ENCODE results near the gene PMM2. TPM values are rescaled to one million over a fixed set of nuclear protein-coding genes. Genes with fewer than 3 reads are reported as not detected.

Gene PMM2
- polyA plus RNA-seq, 1 donor (not counting 4 experiments of a cell fraction or from before 2014, with no cell fraction given), result 38.6 TPM

- Histone ChIP-seq H3K4me2 (ENCODE audit: control insufficient read depth, extremely low read depth, insufficient read depth, low read depth, low read length) (no peak overlapping the region), H2AFZ (ENCODE audit: control insufficient read depth, low read length) (no peak overlapping the region), H3K4me1 (ENCODE audit: control insufficient read depth, extremely low read depth, insufficient read depth, low read length) (no peaks in the 10 kb centered on the region), H3K9me3 (ENCODE audit: control insufficient read depth, low read depth, low read length) (no peaks in the 10 kb centered on the region), H3K27me3 (ENCODE audit: control insufficient read depth, extremely low read depth, insufficient read depth, low read length) (no peaks in the 10 kb centered on the region), H3K27ac (ENCODE audit: control insufficient read depth, insufficient read depth, low read length) (no peak overlapping the region), H3K79me2 (ENCODE audit: control insufficient read depth, insufficient read depth, low read length) (no peaks in the 10 kb centered on the region), H4K20me1 (ENCODE audit: control insufficient read depth, extremely low read depth, insufficient read depth, low read length) (no peaks in the 10 kb centered on the region), H3K4me3 (ENCODE audit: control insufficient read depth in 2 of 3, extremely low read depth in 1 of 3, insufficient read depth in 2 of 3, low read depth in 1 of 3, low read length in 3 of 3) (no peak overlapping the region), H3K9me1 (ENCODE audit: control insufficient read depth, extremely low read depth, insufficient read depth, low read length) (no peaks in the 10 kb centered on the region), H3K9ac (ENCODE audit: control insufficient read depth, extremely low read depth, insufficient read depth, low read length) (no peak overlapping the region), H3K36me3 (ENCODE audit: control insufficient read depth in 2 of 2, extremely low read depth in 1 of 2, insufficient read depth in 2 of 2, low read length in 2 of 2) (peaks cover 0 to 5% of the 10 kb centered on the region in 2 experiments)
- dilution Hi-C loops (cut with MboI; ENCODE audit: extremely low pct_ligation_motif_present, low sequenced_read_pairs), result no loop called here
- FAIRE-seq (no peak), DNase-seq (ENCODE audit: low read depth, low spot score) (no peak)
- TF ChIP-seq, protein P1, sequence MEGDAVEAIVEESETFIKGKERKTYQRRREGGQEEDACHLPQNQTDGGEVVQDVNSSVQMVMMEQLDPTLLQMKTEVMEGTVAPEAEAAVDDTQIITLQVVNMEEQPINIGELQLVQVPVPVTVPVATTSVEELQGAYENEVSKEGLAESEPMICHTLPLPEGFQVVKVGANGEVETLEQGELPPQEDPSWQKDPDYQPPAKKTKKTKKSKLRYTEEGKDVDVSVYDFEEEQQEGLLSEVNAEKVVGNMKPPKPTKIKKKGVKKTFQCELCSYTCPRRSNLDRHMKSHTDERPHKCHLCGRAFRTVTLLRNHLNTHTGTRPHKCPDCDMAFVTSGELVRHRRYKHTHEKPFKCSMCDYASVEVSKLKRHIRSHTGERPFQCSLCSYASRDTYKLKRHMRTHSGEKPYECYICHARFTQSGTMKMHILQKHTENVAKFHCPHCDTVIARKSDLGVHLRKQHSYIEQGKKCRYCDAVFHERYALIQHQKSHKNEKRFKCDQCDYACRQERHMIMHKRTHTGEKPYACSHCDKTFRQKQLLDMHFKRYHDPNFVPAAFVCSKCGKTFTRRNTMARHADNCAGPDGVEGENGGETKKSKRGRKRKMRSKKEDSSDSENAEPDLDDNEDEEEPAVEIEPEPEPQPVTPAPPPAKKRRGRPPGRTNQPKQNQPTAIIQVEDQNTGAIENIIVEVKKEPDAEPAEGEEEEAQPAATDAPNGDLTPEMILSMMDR (optimal IDR thresholded peaks at IDR 0.05 in 1 of 3, IDR thresholded peaks at IDR 0.05 in 1 of 3, conservative IDR thresholded peaks at IDR 0.05 in 1 of 3; ENCODE audit: extremely low read depth in 1 of 3, insufficient read depth in 2 of 3, low read length in 3 of 3), result no peak
- no peak for TF ChIP-seq EZH2 (IDR thresholded peaks at IDR 0.05; ENCODE audit: low read length)
These were observed 34.6 kb upstream of the PMM2 start for GRCh38 chr16:8763083-8763482.

DNA sequence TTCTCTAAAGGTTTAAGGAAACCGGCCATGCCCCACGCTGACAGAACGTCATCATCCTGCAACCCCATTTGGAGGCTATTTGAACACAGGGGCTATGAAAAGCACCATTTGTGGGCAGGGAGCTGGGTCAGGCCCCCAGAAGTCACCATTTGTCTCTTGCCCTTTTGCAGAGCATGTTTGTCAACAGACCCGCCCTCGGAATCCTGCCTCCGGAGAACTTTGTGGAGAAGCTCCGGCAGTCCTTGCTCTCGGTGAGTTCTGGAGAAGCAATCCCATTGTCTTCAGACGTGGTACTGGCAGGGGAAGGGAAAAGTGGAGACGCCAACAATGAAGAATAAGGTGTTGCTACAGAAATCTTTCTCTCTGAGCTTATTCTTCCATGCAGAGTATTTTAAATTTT is 33.7 kb upstream of the PMM2 start:
- FAIRE-seq (no peak), DNase-seq (ENCODE audit: low read depth, low spot score) (no peak)
- Histone ChIP-seq H3K9me3 (ENCODE audit: control insufficient read depth, low read depth, low read length) (no peaks in the 10 kb centered on the region), H3K4me3 (ENCODE audit: control insufficient read depth in 2 of 3, extremely low read depth in 1 of 3, insufficient read depth in 2 of 3, low read depth in 1 of 3, low read length in 3 of 3) (no peak overlapping the region), H2AFZ (ENCODE audit: control insufficient read depth, low read length) (no peak overlapping the region), H3K27ac (ENCODE audit: control insufficient read depth, insufficient read depth, low read length) (no peak overlapping the region), H3K27me3 (ENCODE audit: control insufficient read depth, extremely low read depth, insufficient read depth, low read length) (no peaks in the 10 kb centered on the region), H3K4me2 (ENCODE audit: control insufficient read depth, extremely low read depth, insufficient read depth, low read depth, low read length) (no peak overlapping the region), H3K9ac (ENCODE audit: control insufficient read depth, extremely low read depth, insufficient read depth, low read length) (no peak overlapping the region), H3K9me1 (ENCODE audit: control insufficient read depth, extremely low read depth, insufficient read depth, low read length) (no peaks in the 10 kb centered on the region), H3K79me2 (ENCODE audit: control insufficient read depth, insufficient read depth, low read length) (no peaks in the 10 kb centered on the region), H3K36me3 (ENCODE audit: control insufficient read depth in 2 of 2, extremely low read depth in 1 of 2, insufficient read depth in 2 of 2, low read length in 2 of 2) (peaks cover 0 to 6% of the 10 kb centered on the region in 2 experiments), H3K4me1 (ENCODE audit: control insufficient read depth, extremely low read depth, insufficient read depth, low read length) (no peaks in the 10 kb centered on the region), H4K20me1 (ENCODE audit: control insufficient read depth, extremely low read depth, insufficient read depth, low read length) (no peaks in the 10 kb centered on the region)
- TF ChIP-seq, protein P1 (optimal IDR thresholded peaks at IDR 0.05 in 1 of 3, IDR thresholded peaks at IDR 0.05 in 1 of 3, conservative IDR thresholded peaks at IDR 0.05 in 1 of 3; ENCODE audit: extremely low read depth in 1 of 3, insufficient read depth in 2 of 3, low read length in 3 of 3), result no peak
- TF ChIP-seq EZH2 (IDR thresholded peaks at IDR 0.05; ENCODE audit: low read length), result no peak
- dilution Hi-C loops (cut with MboI; ENCODE audit: extremely low pct_ligation_motif_present, low sequenced_read_pairs), result no loop called here

Measured in keratinocyte (primary cell).